Peyer's patch (tissue), 4 donors: ENCODE measurements around the gene HSD17B1.
A peak's percentile ranks its signal among the peaks of the same experiment; 100 is the strongest.

Source experiments
- POLR2A ChIP-seq, 2 donors: fragments of 450-650 bp; IDR thresholded peaks; one replicate each; pipeline ENCODE4 v1.5.1; 2017; ENCODE audit warnings: antibody characterized with exemption in 2 of 2, mild to moderate bottlenecking in 2 of 2, moderate library complexity in 2 of 2
- TF ChIP-seq, protein P1 (sequence below), 6 experiments: fragments of 450-650 bp in 4 of 6; fragments of 200-600 bp in 2 of 6; sonication (generic) in 1 of 6; IDR thresholded peaks; one replicate each; pipeline ENCODE4 v1.5.1; 2017 to 2019; ENCODE audit warnings: antibody characterized with exemption in 6 of 6, mild to moderate bottlenecking in 3 of 6, moderate library complexity in 1 of 6

DNA sequence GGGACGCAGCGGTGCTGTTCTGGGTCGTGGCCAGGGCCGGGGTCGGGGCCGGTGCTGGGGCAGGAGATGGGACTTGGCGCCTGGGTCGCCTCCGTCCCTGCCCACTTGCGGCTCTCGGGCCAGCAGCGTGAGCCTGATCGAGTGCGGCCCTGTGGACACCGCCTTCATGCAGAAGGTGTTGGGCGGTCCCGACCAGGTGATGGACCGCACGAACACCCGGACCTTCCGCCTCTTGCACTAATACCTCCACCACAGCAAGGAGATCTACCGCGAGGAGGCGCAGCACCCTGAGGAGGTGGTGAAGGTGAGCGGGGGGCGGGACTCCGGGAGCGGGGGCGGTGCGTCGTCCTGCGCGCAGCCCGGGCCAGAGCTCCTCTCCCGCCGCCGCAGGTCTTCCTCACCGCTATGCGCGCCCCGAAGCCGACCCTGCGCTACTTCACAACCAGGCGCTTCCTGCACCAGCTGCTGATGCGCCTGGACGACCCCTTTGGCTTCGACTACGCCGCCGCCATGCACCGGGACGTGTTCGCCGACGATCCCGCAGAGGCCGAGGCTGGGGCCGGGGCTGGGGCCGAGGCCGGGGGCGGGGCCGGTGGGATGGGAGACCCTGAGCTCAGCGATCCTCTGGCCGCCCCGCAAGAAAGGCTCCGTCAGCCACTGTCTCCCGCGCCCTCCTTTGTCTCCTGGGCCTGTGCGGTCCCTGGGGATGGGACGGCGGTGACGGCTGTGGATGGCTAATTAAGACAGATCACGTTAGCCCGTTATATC is 4.5 kb upstream of the HSD17B1 start:
- TF ChIP-seq, protein P1, sequence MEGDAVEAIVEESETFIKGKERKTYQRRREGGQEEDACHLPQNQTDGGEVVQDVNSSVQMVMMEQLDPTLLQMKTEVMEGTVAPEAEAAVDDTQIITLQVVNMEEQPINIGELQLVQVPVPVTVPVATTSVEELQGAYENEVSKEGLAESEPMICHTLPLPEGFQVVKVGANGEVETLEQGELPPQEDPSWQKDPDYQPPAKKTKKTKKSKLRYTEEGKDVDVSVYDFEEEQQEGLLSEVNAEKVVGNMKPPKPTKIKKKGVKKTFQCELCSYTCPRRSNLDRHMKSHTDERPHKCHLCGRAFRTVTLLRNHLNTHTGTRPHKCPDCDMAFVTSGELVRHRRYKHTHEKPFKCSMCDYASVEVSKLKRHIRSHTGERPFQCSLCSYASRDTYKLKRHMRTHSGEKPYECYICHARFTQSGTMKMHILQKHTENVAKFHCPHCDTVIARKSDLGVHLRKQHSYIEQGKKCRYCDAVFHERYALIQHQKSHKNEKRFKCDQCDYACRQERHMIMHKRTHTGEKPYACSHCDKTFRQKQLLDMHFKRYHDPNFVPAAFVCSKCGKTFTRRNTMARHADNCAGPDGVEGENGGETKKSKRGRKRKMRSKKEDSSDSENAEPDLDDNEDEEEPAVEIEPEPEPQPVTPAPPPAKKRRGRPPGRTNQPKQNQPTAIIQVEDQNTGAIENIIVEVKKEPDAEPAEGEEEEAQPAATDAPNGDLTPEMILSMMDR (IDR thresholded peaks at IDR 0.05) = peak; percentile 21 to 79 (median 64)
- no peak for TF ChIP-seq POLR2A (IDR thresholded peaks at IDR 0.05)
